GM19351 (cell line): ENCODE data around the gene CISD3.

Source experiments
- ATAC-seq: cut with Tn5 transposase; IDR thresholded peaks from one replicate; pipeline ENCODE4 v1.9.1; 2021; ENCODE audit warnings: mild to moderate bottlenecking, moderate library complexity; ENCODE audit not compliant: unreplicated experiment

Gene CISD3

DNA sequence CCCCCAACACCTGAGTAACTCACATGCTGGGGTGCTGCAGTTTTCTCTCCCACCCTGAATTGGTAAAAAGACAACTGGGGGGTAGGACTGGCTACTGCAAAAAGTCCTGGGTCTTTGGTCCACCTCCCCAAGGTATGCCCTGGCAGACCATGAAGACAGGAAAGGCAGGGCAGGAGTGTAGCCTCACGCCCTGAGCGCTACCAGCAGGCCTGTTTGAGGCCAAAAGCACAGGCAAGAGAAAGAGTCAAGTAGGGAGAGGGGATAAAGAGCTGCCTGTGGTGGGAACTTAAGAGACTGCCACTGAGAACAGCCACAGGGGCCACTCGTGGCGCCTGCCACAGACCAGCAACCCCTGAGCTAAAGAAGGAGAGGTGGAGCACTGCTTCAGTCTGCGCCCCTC lies 36.2 kb downstream of the CISD3 start:
- ATAC-seq, result no peak

DNA sequence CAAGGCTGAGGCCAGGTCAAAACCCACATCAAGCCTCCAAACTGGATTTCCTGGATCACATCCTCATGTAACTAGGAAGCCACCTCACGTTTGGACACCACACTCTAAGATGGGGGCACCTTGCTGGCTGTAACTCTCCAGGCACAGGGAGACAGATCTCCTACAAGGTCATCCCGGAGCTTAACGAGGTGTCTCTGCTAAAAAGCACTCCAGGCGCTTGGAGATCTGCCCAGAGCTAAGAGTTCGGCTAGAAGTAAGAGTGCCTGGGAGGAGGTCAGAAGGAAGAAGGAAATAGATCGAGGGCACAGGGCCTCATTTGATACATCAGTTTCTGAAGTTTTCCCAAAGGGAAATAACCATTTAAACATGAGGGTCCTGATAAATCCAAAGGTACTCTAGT lies 38.3 kb downstream of the CISD3 start:
- ATAC-seq, result no peak

DNA sequence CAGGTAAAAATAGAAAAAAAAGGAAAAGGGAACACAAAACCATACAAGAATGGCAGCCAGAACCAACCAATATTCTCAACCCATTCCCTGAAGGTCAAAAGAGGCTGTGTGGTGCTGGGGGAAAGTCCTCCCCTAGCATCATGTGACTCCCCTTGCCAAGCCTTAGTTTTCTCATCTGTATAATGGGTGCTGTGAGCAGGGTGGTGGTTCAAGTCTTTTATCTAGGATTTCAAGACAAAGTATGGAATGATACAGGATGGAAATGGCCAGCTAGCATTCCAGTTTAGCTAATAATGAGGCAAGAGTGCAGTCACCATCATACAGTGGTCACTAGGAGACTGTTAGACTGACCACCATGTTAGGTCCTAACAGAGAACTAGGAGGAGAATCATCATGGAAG lies 43.1 kb downstream of the CISD3 start:
- ATAC-seq, result no peak

DNA sequence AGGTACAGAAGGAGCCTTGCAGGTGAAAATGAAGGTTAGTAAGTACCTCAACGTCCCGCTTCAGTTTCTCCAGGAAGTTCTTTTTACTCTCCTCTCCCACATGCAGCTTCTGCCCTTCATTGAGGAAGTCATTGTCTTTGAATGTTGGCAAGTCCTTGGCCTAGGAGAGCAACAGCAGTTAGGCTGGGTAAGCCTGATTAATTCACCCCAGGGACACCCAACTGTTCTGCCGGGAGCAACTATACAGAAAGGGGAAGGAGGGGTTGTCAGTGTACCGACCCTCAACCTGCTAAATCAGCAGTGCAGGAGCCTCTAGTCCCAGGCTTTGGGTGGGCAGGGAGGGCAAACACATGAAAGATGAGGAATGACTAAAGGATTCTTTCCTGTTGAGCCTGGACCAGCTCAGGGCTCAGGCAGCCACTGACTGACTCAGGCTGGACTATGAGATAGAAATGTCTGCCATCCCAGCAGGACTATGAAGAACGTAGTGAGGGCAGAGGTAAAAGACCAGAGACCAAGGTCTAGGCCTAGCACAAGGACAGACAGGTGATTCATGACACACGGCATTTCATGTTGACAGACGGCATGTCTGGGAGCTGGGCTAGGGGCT lies 47.6 kb downstream of the CISD3 start:
- no peak for ATAC-seq

DNA sequence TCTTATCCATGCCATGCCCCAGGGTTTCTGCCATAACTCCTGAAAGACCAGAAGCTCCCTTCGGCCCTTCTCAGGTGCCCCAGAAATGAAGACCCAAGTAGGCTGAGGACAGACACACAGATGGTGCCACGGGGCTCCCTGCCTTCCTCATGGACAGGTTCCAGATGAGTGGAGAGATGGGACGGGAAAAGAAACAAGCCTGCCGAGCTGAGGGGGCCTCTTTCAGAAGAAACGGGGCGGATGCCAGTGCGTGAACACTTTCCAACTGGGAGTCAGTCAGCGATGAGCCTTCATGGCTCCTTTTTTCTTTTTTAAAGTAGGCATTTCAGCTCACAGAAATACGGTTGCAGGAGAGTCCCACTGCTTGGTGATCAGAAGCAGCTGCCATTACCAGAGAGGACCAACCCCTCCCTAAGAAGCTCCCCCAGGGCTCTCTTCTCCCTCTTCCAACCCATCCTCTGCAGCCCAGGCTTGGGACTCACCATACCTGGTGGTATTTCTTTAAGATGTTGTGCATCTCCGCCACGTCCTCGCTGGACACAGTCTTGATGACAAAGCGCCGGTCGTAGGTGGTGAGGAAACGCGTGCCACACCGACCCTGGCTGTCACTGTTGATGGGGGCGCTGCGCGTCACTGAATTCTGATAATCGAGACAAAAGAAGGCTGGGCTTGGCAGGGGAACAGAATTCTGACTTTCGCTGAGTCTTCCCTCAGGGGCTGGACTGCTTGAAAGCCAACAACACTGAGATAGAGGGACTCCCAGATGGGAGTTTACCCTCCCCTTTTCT lies 50.0 kb downstream of the CISD3 start:
- no peak for ATAC-seq

DNA sequence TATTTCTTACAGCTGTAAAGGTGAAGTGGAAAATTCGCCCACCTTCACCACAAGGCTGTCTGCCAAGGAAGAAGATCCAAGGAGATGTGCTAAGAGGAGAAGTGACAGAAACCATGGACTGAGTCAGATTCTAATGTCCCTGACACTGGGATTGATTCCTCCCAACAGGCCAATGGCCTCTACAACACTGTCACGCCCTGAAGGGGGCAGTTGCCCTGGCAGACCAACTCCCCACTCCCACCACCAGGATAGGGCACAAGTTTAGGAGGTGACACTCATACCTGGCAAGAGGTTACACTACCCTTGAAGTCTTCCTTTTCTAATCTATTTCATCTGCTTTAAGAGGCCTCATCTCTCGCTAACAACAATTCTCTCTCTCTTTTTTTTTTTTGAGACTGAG lies 53.1 kb downstream of the CISD3 start:
- ATAC-seq, result no peak
